GM12801 (cell line): ENCODE results near the gene LMO3.

Experiments used
- CTCF ChIP-seq: IDR thresholded peaks from one replicate; pipeline ENCODE4 v1.5.1; 2011; ENCODE audit warnings: control low read depth; ENCODE audit not compliant: insufficient read length; ENCODE audit errors: extremely low read depth

LMO3 gene

GRCh38 chr12:16545836-16546235 lies 60.1 kb downstream of the LMO3 start:
- no peak for TF ChIP-seq CTCF

GRCh38 chr12:16542586-16542985 lies 63.4 kb downstream of the LMO3 start:
- no peak for TF ChIP-seq CTCF

- no peak for TF ChIP-seq CTCF
Measured at GRCh38 chr12:16531621-16532020, 74.3 kb downstream of the LMO3 start.

DNA sequence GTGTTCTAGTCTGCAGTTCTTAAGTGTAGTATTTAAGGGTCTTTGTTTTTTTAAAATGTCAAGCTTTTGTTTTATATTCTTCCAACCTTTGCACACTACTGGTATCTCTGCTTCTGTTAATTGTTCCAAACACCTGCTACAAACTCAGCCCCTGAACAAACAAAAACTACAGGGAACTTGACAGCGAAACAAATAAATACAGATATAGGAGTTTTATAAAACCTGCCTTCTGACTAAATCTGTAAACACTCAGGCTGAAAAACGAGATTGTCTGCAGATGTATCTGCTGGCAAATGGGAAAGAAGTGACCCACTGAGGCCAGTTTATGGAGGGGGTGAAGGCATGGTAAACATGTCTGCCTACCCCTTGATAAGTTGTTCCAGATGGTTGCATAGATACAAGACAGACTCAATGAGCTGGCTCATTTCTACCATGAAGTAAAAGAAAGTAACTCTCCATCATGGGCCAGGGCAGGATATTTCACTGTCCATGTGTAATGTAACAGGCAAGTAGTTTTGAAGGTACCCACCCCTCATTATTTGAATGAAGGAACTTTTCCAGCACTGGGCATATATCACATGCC lies 75.6 kb downstream of the LMO3 start:
- TF ChIP-seq CTCF = no peak

DNA sequence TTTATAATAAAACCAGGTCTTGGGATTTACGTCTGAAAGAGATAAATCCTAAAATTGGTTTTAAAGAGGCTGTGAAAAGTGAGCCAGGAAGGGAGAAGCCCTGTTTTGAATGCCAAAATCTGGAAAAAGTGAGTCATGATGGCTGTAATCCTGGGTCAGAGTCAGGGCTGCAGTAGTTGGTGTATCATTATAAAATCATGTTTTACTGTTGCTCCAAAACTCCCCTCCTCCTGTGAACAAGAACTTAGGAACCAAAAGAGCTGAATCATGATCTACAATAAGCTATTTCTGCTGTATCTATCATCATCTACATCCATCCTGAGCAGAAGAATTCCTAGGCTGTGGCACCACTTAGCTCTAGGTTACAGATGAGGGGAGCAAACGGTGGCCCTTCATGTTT lies 79.3 kb downstream of the LMO3 start:
- TF ChIP-seq CTCF = no peak

GRCh38 chr12:16524378-16524777 lies 81.6 kb downstream of the LMO3 start:
- no peak for TF ChIP-seq CTCF

DNA sequence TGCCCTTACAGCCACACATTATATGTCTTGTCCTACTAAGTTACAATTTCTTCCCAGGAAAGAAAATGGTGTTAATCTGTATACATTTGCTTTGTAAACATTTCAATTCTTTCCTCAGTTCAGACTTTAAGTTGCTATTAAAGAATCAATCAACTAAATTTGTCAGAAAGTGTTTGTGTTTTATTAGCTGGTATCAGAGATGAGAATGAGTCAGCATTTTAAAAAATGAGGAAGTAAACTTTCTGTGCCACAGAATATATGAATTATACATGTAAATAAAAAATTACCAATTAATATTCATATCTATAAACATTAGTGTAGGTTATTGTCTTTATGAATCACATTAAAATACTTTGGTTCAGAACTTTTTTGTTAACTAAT lies 82.0 kb downstream of the LMO3 start:
- no peak for TF ChIP-seq CTCF

DNA sequence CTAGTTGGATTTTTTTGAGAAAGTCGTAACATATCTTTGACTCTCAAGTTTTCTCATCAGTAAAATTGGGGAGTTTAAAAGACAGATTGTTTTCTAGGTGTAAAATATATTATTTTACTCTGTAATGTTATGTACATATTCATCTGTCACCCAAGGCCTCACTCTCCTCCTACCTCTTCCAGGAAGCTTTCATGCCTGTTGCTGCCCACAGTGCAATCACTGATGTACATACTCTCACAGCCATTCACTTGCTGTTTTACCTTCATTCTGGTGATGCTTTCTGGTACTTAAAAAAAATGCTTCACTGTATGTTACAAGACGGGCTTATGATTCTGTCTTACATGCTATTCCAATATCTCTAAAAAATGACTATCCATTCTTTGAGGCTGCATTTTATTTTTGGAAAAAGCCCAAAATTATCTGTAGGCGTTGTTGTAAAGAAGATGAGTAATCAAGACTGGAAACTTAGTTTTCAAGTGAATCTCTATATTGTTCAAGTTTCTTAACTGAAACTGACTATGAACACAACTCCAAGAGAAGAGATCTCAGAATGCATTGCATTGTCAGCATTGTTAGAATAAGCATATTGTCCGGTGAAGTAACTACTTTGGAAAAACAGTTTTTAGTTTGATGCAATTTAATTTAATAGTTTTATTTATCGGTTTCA lies 82.5 kb downstream of the LMO3 start:
- no peak for TF ChIP-seq CTCF
